ENCODE results near the gene SORL1-AS1.
A peak's percentile ranks its signal among the peaks of the same experiment; 100 is the strongest.

SORL1-AS1 gene

GRCh38 chr11:121445071-121445768 lies 7.5 kb downstream of the SORL1-AS1 start:
- peak; percentile 67 for DNase-seq (ENCODE audit: low spot score)
- H3K4me1 ChIP-seq (ENCODE audit: insufficient read depth, low read length, poor library complexity, severe bottlenecking): peaks cover 81% of the 10 kb centered on the region
- CTCF ChIA-PET (ENCODE audit: unreplicated experiment): interaction anchor here (1.0 to 3.3 kb wide), 3 partner anchors 10 to 117 kb away, joined by 3 to 19 read pairs (median 4); no protein-coding TSS in a partner anchor

GRCh38 chr11:121444526-121444925 lies 8.2 kb downstream of the SORL1-AS1 start:
- ChIA-PET CTCF (ENCODE audit: unreplicated experiment) (interaction anchor here (3.3 kb wide), 1 partner anchor 10 kb away, joined by 19 read pairs; no protein-coding TSS in a partner anchor), POLR2A (interaction anchor here (0.9 to 14.5 kb wide), 3 partner anchors 13 to 74 kb away, joined by 3 to 413 read pairs (median 153); no protein-coding TSS in a partner anchor)
- peak overlapping the region; percentile 60 for H3K4me3 ChIP-seq (ENCODE audit: low read depth, low read length, poor library complexity, severe bottlenecking)
- BruUV-seq (replicated peaks): no TSS peak
- peak overlapping the region; percentile 10; the same call in 1 of the 2 replicates for H2AFZ ChIP-seq (ENCODE audit: low read length)
- peaks cover 12% of the 10 kb centered on the region; the same call in 1 of the 2 replicates for H3K36me3 ChIP-seq (ENCODE audit: insufficient read depth, low read length)
- H3K4me2 ChIP-seq (ENCODE audit: low read length): peak overlapping the region; percentile 79
- no peaks in the 10 kb centered on the region for H3K9me3 ChIP-seq (ENCODE audit: low read length)
- H3K79me2 ChIP-seq (ENCODE audit: insufficient read depth, low read depth, low read length): peaks cover 28% of the 10 kb centered on the region
- no peak for TF ChIP-seq EZH2phosphoT487 (IDR thresholded peaks at IDR 0.05; ENCODE audit: borderline replicate concordance, low read depth, low read length)
- TF ChIP-seq CTCF (conservative IDR thresholded peaks at IDR 0.05; ENCODE audit: low read length): no peak
- H3K27ac ChIP-seq (ENCODE audit: low read depth, low read length, poor library complexity, severe bottlenecking): peak overlapping the region; percentile 97
- peaks cover 74% of the 10 kb centered on the region for H3K4me1 ChIP-seq (ENCODE audit: insufficient read depth, low read length, poor library complexity, severe bottlenecking)
- no peaks in the 10 kb centered on the region for H4K20me1 ChIP-seq (ENCODE audit: insufficient read depth, low read length)
- DNase-seq (ENCODE audit: low spot score): no peak
- intact Hi-C loops (cut with micrococcal nuclease; ENCODE audit: unreplicated experiment): no loop called here
- H3K9me2 ChIP-seq (ENCODE audit: insufficient read depth, low read length): no peaks in the 10 kb centered on the region

More at GRCh38 chr11:121445071-121445768, 7.5 kb downstream of the SORL1-AS1 start:
- Histone ChIP-seq H4K20me1 (ENCODE audit: insufficient read depth, low read length) (no peaks in the 10 kb centered on the region), H3K9me3 (ENCODE audit: low read length) (no peaks in the 10 kb centered on the region), H3K4me2 (ENCODE audit: low read length) (peak overlapping the region; percentile 79), H3K4me3 (ENCODE audit: low read depth, low read length, poor library complexity, severe bottlenecking) (peak overlapping the region; percentile 60), H2AFZ (ENCODE audit: low read length) (peak overlapping the region; percentile 11; the same call in 1 of the 2 replicates), H3K36me3 (ENCODE audit: insufficient read depth, low read length) (peaks cover 12% of the 10 kb centered on the region; the same call in 1 of the 2 replicates), H3K79me2 (ENCODE audit: insufficient read depth, low read depth, low read length) (peaks cover 35% of the 10 kb centered on the region), H3K27ac (ENCODE audit: low read depth, low read length, poor library complexity, severe bottlenecking) (peak overlapping the region; percentile 97), H3K9me2 (ENCODE audit: insufficient read depth, low read length) (no peaks in the 10 kb centered on the region)
- intact Hi-C loops (cut with micrococcal nuclease; ENCODE audit: unreplicated experiment): no loop called here
- BruUV-seq (replicated peaks): no TSS peak
- TF ChIP-seq EZH2phosphoT487 (IDR thresholded peaks at IDR 0.05; ENCODE audit: borderline replicate concordance, low read depth, low read length) (no peak), CTCF (conservative IDR thresholded peaks at IDR 0.05; ENCODE audit: low read length) (no peak)
- POLR2A ChIA-PET: interaction anchor here (0.9 to 14.5 kb wide), 4 partner anchors 13 to 75 kb away, joined by 3 to 413 read pairs (median 78); no protein-coding TSS in a partner anchor
